Progenitor cell of endocrine pancreas (in vitro differentiated cells): ENCODE results near the gene LRRC66. TPM values are rescaled to one million over a fixed set of nuclear protein-coding genes. Genes with fewer than 3 reads are reported as not detected.

ENCODE experiments used
- DNase-seq: peaks from one replicate; pipeline ENCODE4 v3.0.0; 2021; ENCODE audit warnings: low spot score; ENCODE audit not compliant: unreplicated experiment
- H3K27ac Mint-ChIP-seq: 2 replicates; pipeline ENCODE4 v1.8.0; 2021; ENCODE audit warnings: mild to moderate bottlenecking, moderate library complexity, mixed read lengths
- H3K27me3 Mint-ChIP-seq: 2 replicates; pipeline ENCODE4 v1.8.0; 2021; ENCODE audit warnings: mixed read lengths
- H3K36me3 Mint-ChIP-seq: 2 replicates; pipeline ENCODE4 v1.8.0; 2022; ENCODE audit warnings: mixed read lengths; ENCODE audit not compliant: insufficient read depth
- H3K4me1 Mint-ChIP-seq: 2 replicates; pipeline ENCODE4 v1.8.0; 2021; ENCODE audit warnings: low read depth, mixed read lengths
- H3K4me3 Mint-ChIP-seq: 2 replicates; pipeline ENCODE4 v1.8.0; 2021; ENCODE audit warnings: low read depth, mild to moderate bottlenecking, moderate library complexity, mixed read lengths
- H3K9me3 Mint-ChIP-seq: 2 replicates; pipeline ENCODE4 v1.8.0; 2021; ENCODE audit warnings: low read depth, mixed read lengths
- total RNA-seq: library from RNA; stranded (reverse); gene quantifications from 2 replicates; pipeline ENCODE4 v1.2.1, GENCODE V29; 2021
- TF ChIP-seq, protein P1 (sequence below): fragments of 200-600 bp; sonication (generic); IDR thresholded peaks from one replicate; pipeline ENCODE4 v1.5.0; 2021; ENCODE audit warnings: antibody characterized with exemption, mild to moderate bottlenecking; ENCODE audit not compliant: unreplicated experiment

Gene LRRC66
- total RNA-seq, 1 donor from 2014 or later, result 0.38 TPM

GRCh38 chr4:52045028-52045427 is 24.9 kb upstream of the LRRC66 start:
- Mint-ChIP-seq H3K27ac (no peak overlapping the region), H3K4me1 (peaks cover 2% of the 10 kb centered on the region), H3K27me3 (peaks cover 25% of the 10 kb centered on the region), H3K36me3 (no peaks in the 10 kb centered on the region), H3K4me3 (no peak overlapping the region), H3K9me3 (no peaks in the 10 kb centered on the region)
- no peak for DNase-seq
- TF ChIP-seq, protein P1, sequence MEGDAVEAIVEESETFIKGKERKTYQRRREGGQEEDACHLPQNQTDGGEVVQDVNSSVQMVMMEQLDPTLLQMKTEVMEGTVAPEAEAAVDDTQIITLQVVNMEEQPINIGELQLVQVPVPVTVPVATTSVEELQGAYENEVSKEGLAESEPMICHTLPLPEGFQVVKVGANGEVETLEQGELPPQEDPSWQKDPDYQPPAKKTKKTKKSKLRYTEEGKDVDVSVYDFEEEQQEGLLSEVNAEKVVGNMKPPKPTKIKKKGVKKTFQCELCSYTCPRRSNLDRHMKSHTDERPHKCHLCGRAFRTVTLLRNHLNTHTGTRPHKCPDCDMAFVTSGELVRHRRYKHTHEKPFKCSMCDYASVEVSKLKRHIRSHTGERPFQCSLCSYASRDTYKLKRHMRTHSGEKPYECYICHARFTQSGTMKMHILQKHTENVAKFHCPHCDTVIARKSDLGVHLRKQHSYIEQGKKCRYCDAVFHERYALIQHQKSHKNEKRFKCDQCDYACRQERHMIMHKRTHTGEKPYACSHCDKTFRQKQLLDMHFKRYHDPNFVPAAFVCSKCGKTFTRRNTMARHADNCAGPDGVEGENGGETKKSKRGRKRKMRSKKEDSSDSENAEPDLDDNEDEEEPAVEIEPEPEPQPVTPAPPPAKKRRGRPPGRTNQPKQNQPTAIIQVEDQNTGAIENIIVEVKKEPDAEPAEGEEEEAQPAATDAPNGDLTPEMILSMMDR, result no peak

DNA sequence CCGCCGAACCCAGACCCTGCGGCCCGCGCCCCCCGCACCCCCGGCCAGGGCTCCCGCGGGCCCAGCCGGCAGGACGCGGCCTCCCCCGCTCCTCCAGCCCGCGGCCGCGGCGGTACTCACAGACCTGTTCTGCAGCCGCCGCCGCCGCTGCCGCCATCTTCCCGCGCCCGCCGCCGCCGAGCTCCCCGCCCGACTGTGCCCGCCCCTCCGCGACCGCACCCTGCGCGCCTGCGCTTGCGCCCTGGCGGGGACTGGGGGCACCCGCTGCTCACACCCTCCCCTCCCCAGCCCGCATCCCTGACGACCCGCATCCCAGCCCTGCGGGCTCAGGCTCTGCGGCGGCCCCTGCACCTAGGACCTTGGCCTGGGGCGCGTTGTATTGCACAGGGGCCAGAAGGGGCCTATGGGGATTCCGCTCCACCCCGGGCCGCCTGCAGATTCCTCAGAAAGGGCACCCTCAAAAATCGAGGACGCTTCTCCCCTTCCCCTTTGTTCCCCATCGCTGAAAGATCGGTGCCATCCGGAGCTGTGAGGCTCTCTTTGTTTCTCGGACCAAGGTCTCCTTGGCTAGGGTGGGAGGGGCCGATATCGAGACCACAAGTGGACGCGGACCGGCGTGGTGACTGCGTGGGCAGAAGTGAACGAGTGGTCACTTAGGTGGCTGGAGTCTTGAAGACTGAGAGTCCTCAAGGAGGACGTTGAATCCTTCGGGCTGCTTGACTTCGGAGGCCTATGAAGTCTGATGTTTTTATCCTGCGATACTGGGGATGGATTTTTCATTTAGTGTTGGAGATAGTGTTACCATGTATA is 18.1 kb upstream of the LRRC66 start, which contains the start of gene SGCB:
Gene SGCB, minus strand, starts transcription at position 197 of the 810 bp plus-strand sequence. Its CDS starts 40 bp downstream, at position 157.
- Mint-ChIP-seq H3K27ac (peak within 1 kb of the TSS; percentile 95), H3K27me3 (peaks cover 22% of the 10 kb centered on the region), H3K9me3 (no peaks in the 10 kb centered on the region), H3K4me1 (peaks cover 28% of the 10 kb centered on the region), H3K36me3 (no peaks in the 10 kb centered on the region), H3K4me3 (peak within 1 kb of the TSS; percentile 82)
- TF ChIP-seq, protein P1, result no peak
- peak; percentile 67 for DNase-seq

DNA sequence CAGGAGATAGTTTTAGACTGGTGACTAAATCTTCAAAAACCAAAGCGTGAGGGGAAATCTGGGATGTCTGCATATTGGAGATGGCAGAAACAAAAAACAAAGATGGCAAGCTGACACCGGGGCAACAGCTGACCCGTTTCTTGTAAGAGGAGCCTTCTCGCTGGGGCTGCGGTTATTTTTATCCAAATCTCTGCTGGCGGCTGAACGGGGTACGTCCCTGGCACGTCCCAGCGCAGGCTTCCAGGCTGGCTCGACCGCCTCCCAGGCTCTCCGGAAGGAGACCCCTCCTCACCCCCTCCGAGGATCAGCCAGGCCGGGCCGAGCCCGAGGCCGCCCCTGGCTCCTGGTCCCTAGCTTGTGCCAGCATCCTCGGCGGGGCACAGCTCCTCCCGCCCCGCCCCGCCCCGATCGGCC is 17.5 kb upstream of the LRRC66 start:
- Mint-ChIP-seq H3K4me3 (peak overlapping the region; percentile 75), H3K27me3 (peaks cover 21% of the 10 kb centered on the region), H3K27ac (peak overlapping the region; percentile 83), H3K9me3 (no peaks in the 10 kb centered on the region), H3K4me1 (peaks cover 28% of the 10 kb centered on the region), H3K36me3 (no peaks in the 10 kb centered on the region)
- TF ChIP-seq, protein P1, result no peak
- DNase-seq, result peak; percentile 41

- Mint-ChIP-seq H3K9me3 (no peaks in the 10 kb centered on the region), H3K4me3 (peak overlapping the region; percentile 75), H3K36me3 (no peaks in the 10 kb centered on the region), H3K4me1 (peaks cover 28% of the 10 kb centered on the region), H3K27me3 (peaks cover 16% of the 10 kb centered on the region), H3K27ac (peak overlapping the region; percentile 83)
- TF ChIP-seq, protein P1, result no peak
- no peak for DNase-seq
These were observed 16.8 kb upstream of the LRRC66 start for GRCh38 chr4:52036886-52037530.

DNA sequence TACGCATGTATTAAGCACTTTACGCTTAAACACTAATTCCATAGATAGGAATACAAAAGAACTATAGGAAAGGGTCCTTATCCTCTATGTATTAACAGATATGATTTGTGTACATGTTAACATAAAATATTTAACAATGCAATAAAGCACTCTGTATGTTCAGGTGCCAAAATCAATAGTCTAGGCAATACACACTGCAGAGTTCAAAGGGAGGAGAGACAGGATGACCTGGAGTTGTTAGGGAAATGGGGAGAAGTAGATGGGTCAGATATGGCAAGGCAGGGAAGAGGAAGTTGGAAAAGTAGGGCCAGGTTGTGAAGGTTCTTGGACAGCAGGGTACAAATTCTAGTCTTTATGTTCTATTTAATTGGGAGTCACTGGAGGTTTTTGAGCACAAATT is 15.0 kb upstream of the LRRC66 start:
- H3K9me3 Mint-ChIP-seq, result no peaks in the 10 kb centered on the region
- no peak overlapping the region for H3K4me3 Mint-ChIP-seq
- TF ChIP-seq, protein P1, result no peak
- peaks cover 8% of the 10 kb centered on the region for H3K27me3 Mint-ChIP-seq
- no peak for DNase-seq
- H3K27ac Mint-ChIP-seq, result no peak overlapping the region
- peaks cover 28% of the 10 kb centered on the region for H3K4me1 Mint-ChIP-seq
- peaks cover 7% of the 10 kb centered on the region for H3K36me3 Mint-ChIP-seq
